ENCODE data around the gene PCDHA8.
"Not testable (repeated sequence)": the region's sequence is repeated elsewhere in the genome, so short reads cannot be mapped to it uniquely, and the experiment has no call there.

PCDHA8 gene

DNA sequence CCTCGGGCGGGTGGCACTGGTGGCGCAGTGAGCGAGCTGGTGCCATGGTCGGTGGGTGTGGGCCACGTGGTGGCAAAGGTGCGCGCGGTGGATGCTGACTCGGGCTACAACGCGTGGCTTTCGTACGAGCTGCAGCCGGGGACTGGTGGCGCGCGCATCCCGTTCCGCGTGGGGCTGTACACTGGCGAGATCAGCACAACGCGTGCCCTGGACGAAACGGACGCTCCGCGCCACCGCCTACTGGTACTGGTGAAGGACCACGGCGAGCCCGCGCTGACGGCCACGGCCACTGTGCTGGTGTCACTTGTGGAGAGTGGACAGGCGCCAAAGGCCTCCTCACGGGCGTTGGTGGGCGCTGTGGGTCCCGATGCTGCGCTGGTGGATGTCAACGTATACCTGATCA lies 32.1 kb upstream of the PCDHA8 start:
- no peaks in the 10 kb centered on the region for H3K36me3 Mint-ChIP-seq (ENCODE audit: insufficient read depth)
- H3K4me1 Mint-ChIP-seq = no peaks in the 10 kb centered on the region
- H3K27me3 Mint-ChIP-seq = peaks cover 34% of the 10 kb centered on the region
- DNase-seq (ENCODE audit: low spot score in 2 of 2) (no peak), ATAC-seq (replicated peaks; ENCODE audit: extremely low read depth, poor library complexity, severe bottlenecking) (no peak)
- H3K27ac Mint-ChIP-seq (ENCODE audit: low read depth) = no peak overlapping the region
- H3K4me3 Mint-ChIP-seq = no peak overlapping the region
- H3K9me3 Mint-ChIP-seq = no peaks in the 10 kb centered on the region

DNA sequence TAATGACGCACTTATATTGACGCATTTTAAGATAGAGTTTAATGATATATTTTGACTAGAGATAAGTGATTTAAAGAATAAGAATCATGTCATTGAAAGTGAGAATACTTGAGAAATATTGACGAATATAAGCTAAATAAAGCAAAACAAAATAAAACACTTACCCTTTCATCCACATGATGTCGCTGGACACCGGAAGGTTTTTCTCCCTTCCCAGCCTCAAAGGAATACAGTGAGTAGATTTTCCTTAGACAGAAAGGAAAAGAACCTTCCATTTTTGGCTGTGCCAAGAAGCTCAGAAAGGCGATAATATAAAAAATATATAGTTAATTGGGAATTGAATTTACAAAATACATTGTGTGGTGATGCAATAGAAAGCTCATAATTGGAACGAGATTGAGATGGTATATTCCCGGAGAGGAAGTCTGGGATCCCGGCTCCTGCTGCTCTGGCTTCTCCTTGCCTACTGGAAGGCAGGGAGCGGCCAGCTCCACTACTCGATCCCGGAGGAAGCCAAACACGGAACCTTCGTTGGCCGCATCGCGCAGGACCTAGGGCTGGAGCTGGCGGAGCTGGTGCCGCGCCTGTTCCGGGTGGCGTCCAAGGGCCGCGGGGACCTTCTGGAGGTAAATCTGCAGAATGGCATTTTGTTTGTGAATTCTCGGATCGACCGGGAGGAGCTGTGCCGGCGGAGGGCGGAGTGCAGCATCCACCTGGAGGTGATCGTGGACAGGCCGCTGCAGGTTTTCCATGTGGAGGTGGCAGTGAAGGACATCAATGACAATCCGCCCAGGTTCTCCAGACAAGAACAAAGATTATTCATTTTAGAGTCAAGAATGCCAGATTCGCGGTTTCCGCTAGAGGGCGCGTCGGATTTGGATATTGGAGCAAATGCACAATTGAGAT lies 19.4 kb upstream of the PCDHA8 start, which contains the start of gene PCDHA5:
TSS of gene PCDHA5 (plus strand) at position 239 of the 906 bp plus-strand sequence.
- peaks cover 14% of the 10 kb centered on the region for H3K27me3 Mint-ChIP-seq
- H3K4me3 Mint-ChIP-seq = no peak within 1 kb of the TSS
- DNase-seq (ENCODE audit: low spot score in 2 of 2) = no peak
- ATAC-seq (replicated peaks; ENCODE audit: extremely low read depth, poor library complexity, severe bottlenecking) = no peak
- H3K27ac Mint-ChIP-seq (ENCODE audit: low read depth) = no peak within 1 kb of the TSS
- no peaks in the 10 kb centered on the region for H3K4me1 Mint-ChIP-seq
- no peaks in the 10 kb centered on the region for H3K36me3 Mint-ChIP-seq (ENCODE audit: insufficient read depth)
- peaks cover 2% of the 10 kb centered on the region for H3K9me3 Mint-ChIP-seq

DNA sequence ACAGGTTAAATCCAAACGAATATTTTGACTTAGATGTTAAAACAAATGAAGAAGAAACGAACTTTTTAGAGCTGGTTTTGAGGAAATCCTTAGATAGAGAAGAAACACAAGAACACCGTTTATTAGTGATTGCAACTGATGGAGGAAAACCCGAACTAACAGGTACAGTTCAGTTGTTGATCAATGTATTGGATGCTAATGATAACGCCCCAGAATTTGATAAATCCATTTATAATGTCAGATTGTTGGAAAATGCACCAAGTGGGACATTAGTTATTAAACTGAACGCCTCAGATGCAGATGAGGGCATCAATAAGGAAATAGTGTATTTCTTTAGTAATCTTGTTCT lies 18.7 kb upstream of the PCDHA8 start:
- Mint-ChIP-seq H3K27ac (ENCODE audit: low read depth) (no peak overlapping the region), H3K36me3 (ENCODE audit: insufficient read depth) (no peaks in the 10 kb centered on the region), H3K4me1 (no peaks in the 10 kb centered on the region), H3K27me3 (peaks cover 15% of the 10 kb centered on the region), H3K9me3 (no peaks in the 10 kb centered on the region), H3K4me3 (no peak overlapping the region)
- ATAC-seq (replicated peaks; ENCODE audit: extremely low read depth, poor library complexity, severe bottlenecking) (no peak), DNase-seq (ENCODE audit: low spot score in 2 of 2) (no peak)

DNA sequence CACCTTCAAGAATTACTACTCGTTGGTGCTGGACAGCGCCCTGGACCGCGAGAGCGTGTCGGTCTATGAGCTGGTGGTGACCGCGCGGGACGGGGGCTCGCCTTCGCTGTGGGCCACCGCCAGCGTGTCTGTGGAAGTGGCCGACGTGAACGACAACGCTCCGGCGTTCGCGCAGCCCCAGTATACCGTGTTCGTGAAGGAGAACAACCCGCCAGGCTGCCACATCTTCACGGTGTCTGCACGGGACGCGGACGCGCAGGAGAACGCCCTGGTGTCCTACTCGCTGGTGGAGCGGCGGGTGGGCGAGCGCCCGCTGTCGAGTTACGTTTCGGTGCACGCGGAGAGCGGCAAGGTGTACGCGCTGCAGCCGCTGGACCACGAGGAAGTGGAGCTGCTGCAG lies 18.0 kb upstream of the PCDHA8 start:
- H3K27me3 Mint-ChIP-seq = peaks cover 22% of the 10 kb centered on the region
- not testable (repeated sequence) for H3K9me3 Mint-ChIP-seq; H3K4me3 Mint-ChIP-seq; H3K4me1 Mint-ChIP-seq; H3K27ac Mint-ChIP-seq (ENCODE audit: low read depth); ATAC-seq (replicated peaks; ENCODE audit: extremely low read depth, poor library complexity, severe bottlenecking); H3K36me3 Mint-ChIP-seq (ENCODE audit: insufficient read depth); DNase-seq (ENCODE audit: low spot score in 2 of 2)

DNA sequence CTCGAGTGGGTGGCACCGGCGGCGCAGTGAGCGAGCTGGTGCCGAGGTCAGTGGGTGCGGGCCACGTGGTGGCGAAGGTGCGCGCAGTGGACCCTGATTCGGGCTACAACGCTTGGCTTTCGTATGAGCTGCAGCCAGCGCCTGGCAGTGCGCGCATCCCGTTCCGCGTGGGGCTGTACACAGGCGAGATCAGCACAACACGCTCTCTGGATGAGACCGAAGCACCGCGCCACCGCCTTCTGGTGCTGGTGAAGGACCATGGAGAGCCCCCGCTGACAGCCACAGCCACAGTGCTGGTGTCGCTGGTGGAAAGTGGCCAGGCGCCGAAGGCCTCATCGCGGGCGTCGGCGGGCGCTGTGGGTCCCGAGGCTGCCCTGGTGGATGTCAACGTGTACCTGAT lies 17.5 kb upstream of the PCDHA8 start:
- H3K27ac Mint-ChIP-seq (ENCODE audit: low read depth) = no peak overlapping the region
- DNase-seq (ENCODE audit: low spot score in 2 of 2) = no peak
- H3K4me3 Mint-ChIP-seq = no peak overlapping the region
- no peaks in the 10 kb centered on the region for H3K9me3 Mint-ChIP-seq
- H3K36me3 Mint-ChIP-seq (ENCODE audit: insufficient read depth) = no peaks in the 10 kb centered on the region
- peaks cover 25% of the 10 kb centered on the region for H3K27me3 Mint-ChIP-seq
- ATAC-seq (replicated peaks; ENCODE audit: extremely low read depth, poor library complexity, severe bottlenecking) = no peak
- H3K4me1 Mint-ChIP-seq = no peaks in the 10 kb centered on the region

DNA sequence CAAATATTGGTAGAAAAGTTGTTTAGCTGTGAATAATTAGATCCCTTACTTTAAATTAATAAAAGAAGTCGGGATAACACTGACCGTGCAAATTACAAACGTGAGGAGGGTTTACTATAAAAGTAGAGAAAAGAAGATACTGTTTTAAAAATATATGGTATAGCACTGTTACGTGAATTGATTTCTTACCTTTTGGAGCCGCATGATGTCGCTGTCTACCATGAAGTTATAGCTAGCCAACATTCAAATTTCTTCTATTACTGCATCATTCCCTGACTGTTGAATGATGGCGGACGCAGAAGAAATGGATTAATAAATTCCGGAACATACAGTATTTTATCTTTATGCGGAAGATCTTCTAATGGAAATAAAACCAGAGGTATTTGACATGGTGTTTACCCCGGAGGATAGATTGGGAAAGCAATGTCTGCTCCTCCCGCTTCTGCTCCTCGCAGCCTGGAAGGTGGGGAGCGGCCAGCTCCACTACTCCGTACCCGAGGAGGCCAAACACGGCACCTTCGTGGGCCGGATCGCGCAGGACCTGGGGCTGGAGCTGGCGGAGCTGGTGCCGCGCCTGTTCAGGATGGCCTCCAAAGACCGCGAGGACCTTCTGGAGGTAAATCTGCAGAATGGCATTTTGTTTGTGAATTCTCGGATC lies 13.2 kb upstream of the PCDHA8 start, which contains the start of gene PCDHA6:
TSS of gene PCDHA6 (plus strand) at position 257 of the 658 bp plus-strand sequence. CDS start at position 389, 132 bp downstream.
- Mint-ChIP-seq H3K4me1 (no peaks in the 10 kb centered on the region), H3K4me3 (no peak within 1 kb of the TSS), H3K27me3 (peaks cover 44% of the 10 kb centered on the region), H3K27ac (ENCODE audit: low read depth) (no peak within 1 kb of the TSS), H3K9me3 (no peaks in the 10 kb centered on the region), H3K36me3 (ENCODE audit: insufficient read depth) (no peaks in the 10 kb centered on the region)
- DNase-seq (ENCODE audit: low spot score in 2 of 2) (no peak), ATAC-seq (replicated peaks; ENCODE audit: extremely low read depth, poor library complexity, severe bottlenecking) (no peak)

DNA sequence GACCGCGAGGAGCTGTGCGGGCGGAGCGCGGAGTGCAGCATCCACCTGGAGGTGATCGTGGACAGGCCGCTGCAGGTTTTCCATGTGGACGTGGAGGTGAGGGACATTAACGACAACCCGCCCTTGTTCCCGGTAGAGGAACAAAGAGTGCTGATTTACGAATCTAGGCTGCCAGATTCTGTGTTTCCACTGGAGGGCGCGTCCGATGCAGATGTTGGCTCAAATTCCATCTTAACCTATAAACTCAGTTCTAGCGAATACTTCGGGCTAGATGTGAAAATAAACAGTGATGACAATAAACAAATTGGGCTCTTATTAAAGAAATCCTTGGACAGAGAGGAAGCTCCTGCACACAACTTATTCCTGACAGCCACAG lies 12.6 kb upstream of the PCDHA8 start:
- no peaks in the 10 kb centered on the region for H3K9me3 Mint-ChIP-seq
- ATAC-seq (replicated peaks; ENCODE audit: extremely low read depth, poor library complexity, severe bottlenecking) (no peak), DNase-seq (ENCODE audit: low spot score in 2 of 2) (no peak)
- H3K4me3 Mint-ChIP-seq = no peak overlapping the region
- no peak overlapping the region for H3K27ac Mint-ChIP-seq (ENCODE audit: low read depth)
- no peaks in the 10 kb centered on the region for H3K36me3 Mint-ChIP-seq (ENCODE audit: insufficient read depth)
- peaks cover 49% of the 10 kb centered on the region for H3K27me3 Mint-ChIP-seq
- H3K4me1 Mint-ChIP-seq = no peaks in the 10 kb centered on the region

DNA sequence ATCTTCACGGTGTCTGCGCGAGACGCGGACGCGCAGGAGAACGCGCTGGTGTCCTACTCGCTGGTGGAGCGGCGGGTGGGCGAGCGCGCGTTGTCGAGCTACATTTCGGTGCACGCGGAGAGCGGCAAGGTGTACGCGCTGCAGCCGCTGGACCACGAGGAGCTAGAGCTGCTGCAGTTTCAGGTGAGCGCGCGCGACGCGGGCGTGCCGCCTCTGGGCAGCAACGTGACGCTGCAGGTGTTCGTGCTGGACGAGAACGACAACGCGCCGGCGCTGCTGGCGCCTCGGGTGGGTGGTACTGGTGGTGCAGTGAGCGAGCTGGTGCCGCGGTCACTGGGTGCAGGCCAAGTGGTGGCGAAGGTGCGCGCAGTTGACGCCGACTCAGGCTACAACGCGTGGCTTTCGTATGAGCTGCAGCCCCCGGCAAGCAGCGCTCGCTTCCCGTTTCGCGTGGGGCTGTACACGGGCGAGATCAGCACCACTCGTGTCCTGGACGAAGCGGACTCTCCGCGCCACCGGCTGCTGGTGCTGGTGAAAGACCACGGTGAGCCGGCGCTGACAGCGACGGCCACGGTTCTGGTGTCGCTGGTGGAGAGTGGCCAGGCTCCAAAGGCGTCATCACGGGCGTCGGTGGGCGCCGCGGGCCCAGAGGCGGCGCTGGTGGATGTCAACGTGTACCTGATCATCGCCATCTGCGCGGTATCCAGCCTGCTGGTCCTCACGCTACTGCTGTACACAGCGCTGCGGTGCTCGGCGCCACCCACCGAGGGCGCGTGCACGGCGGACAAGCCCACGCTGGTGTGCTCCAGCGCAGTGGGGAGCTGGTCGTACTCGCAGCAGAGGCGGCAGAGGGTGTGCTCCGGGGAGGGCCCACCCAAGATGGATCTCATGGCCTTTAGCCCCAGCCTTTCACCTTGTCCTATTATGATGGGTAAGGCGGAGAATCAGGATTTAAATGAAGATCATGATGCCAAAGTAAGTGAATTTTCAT lies 11.2 kb upstream of the PCDHA8 start:
- not testable (repeated sequence) for DNase-seq (ENCODE audit: low spot score in 2 of 2); H3K4me1 Mint-ChIP-seq; ATAC-seq (replicated peaks; ENCODE audit: extremely low read depth, poor library complexity, severe bottlenecking); H3K9me3 Mint-ChIP-seq; H3K36me3 Mint-ChIP-seq (ENCODE audit: insufficient read depth); H3K27ac Mint-ChIP-seq (ENCODE audit: low read depth); H3K4me3 Mint-ChIP-seq
- H3K27me3 Mint-ChIP-seq = peaks cover 50% of the 10 kb centered on the region

DNA sequence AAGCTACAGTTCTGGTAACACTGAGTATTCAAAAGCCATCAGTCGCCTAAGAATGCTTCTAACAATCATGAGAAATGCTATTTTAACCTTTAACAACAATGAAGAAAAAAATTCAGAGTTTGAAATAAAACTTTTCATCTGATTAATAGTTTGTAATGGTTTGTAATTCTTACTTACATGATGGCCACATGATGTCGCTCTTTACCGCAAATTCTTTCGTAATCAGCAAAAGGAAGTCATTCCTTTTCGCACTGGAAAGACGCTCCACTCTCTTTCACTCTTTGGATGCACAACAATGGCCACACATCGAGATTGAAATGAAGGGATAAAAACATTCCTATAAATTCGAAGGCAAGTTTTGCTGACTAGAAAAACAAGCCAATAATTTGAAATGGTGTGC lies 7.0 kb upstream of the PCDHA8 start, which contains the start of gene PCDHA7:
TSS of gene PCDHA7 (plus strand) at position 277 of the 400 bp plus-strand sequence. CDS start at position 392, 115 bp downstream.
- no peaks in the 10 kb centered on the region for H3K9me3 Mint-ChIP-seq

DNA sequence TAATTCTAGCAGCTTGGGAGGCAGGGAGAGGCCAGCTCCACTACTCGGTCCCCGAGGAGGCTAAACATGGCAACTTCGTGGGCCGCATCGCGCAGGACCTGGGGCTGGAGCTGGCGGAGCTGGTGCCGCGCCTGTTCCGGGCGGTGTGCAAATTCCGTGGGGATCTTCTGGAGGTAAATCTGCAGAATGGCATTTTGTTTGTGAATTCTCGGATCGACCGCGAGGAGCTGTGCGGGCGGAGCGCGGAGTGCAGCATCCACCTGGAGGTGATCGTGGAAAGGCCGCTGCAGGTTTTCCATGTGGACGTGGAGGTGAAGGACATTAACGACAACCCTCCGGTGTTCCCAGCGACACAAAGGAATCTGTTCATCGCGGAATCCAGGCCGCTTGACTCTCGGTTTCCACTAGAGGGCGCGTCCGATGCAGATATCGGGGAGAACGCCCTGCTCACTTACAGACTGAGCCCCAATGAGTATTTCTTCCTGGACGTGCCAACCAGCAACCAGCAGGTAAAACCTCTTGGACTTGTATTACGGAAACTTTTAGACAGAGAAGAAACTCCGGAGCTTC lies 6.5 kb upstream of the PCDHA8 start:
- ATAC-seq (replicated peaks; ENCODE audit: extremely low read depth, poor library complexity, severe bottlenecking); DNase-seq (ENCODE audit: low spot score in 2 of 2); H3K27ac Mint-ChIP-seq (ENCODE audit: low read depth); H3K9me3 Mint-ChIP-seq; H3K4me1 Mint-ChIP-seq; H3K4me3 Mint-ChIP-seq; H3K36me3 Mint-ChIP-seq (ENCODE audit: insufficient read depth): not testable (repeated sequence)
- peaks cover 29% of the 10 kb centered on the region for H3K27me3 Mint-ChIP-seq

More for the DNA sequence above, 7.0 kb upstream of the PCDHA8 start, which contains the start of gene PCDHA7:
- DNase-seq (ENCODE audit: low spot score in 2 of 2) (no peak), ATAC-seq (replicated peaks; ENCODE audit: extremely low read depth, poor library complexity, severe bottlenecking) (no peak)
- Mint-ChIP-seq H3K36me3 (ENCODE audit: insufficient read depth) (peaks cover 3% of the 10 kb centered on the region), H3K4me1 (no peaks in the 10 kb centered on the region), H3K27ac (ENCODE audit: low read depth) (no peak within 1 kb of the TSS), H3K27me3 (peaks cover 25% of the 10 kb centered on the region), H3K4me3 (no peak within 1 kb of the TSS)

DNA sequence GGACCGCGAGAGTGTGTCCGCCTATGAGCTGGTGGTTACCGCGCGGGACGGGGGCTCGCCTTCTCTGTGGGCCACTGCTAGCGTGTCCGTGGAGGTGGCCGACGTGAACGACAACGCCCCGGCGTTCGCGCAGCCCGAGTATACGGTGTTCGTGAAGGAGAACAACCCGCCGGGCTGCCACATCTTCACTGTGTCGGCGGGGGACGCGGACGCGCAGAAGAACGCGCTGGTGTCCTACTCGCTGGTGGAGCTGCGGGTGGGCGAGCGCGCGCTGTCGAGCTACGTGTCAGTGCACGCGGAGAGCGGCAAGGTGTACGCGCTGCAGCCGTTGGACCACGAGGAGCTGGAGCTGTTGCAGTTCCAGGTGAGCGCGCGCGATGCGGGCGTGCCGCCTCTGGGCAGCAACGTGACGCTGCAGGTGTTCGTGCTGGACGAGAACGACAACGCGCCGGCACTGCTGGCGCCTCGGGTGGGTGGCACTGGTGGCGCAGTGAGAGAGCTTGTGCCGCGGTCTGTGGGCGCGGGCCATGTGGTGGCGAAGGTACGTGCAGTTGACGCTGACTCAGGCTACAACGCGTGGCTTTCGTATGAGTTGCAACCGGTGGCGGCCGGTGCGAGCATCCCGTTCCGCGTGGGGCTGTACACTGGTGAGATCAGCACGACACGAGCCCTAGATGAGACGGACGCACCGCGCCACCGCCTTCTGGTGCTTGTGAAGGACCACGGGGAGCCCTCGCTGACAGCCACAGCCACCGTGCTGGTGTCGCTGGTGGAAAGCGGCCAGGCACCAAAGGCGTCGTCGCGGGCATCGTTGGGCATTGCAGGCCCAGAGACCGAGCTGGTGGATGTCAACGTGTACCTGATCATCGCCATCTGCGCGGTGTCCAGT lies 5.1 kb upstream of the PCDHA8 start:
- Mint-ChIP-seq H3K9me3 (no peaks in the 10 kb centered on the region), H3K4me3 (no peak overlapping the region), H3K27ac (ENCODE audit: low read depth) (no peak overlapping the region), H3K27me3 (peaks cover 37% of the 10 kb centered on the region), H3K36me3 (ENCODE audit: insufficient read depth) (peaks cover 3% of the 10 kb centered on the region), H3K4me1 (no peaks in the 10 kb centered on the region)
- ATAC-seq (replicated peaks; ENCODE audit: extremely low read depth, poor library complexity, severe bottlenecking) (no peak), DNase-seq (ENCODE audit: low spot score in 2 of 2) (no peak)
